HFF-Myc (cell line): ENCODE data around the gene WDR70.

Source experiments
- DNase-seq: peaks from one replicate; pipeline ENCODE4 v3.0.0-alpha.2; 2011; ENCODE audit warnings: low read depth; ENCODE audit errors: extremely low read depth
- H3K4me3 ChIP-seq: replicated peaks from 2 replicates; pipeline ENCODE4 v1.5.1; 2011; ENCODE audit warnings: low read depth, mild to moderate bottlenecking, control low read depth, low read length
- TF ChIP-seq, protein P1 (sequence below): IDR thresholded peaks from 2 replicates; pipeline ENCODE4 v1.5.1; 2012; ENCODE audit warnings: mild to moderate bottlenecking, low read depth, low read length, control low read depth; ENCODE audit errors: missing control alignments

WDR70 gene

DNA sequence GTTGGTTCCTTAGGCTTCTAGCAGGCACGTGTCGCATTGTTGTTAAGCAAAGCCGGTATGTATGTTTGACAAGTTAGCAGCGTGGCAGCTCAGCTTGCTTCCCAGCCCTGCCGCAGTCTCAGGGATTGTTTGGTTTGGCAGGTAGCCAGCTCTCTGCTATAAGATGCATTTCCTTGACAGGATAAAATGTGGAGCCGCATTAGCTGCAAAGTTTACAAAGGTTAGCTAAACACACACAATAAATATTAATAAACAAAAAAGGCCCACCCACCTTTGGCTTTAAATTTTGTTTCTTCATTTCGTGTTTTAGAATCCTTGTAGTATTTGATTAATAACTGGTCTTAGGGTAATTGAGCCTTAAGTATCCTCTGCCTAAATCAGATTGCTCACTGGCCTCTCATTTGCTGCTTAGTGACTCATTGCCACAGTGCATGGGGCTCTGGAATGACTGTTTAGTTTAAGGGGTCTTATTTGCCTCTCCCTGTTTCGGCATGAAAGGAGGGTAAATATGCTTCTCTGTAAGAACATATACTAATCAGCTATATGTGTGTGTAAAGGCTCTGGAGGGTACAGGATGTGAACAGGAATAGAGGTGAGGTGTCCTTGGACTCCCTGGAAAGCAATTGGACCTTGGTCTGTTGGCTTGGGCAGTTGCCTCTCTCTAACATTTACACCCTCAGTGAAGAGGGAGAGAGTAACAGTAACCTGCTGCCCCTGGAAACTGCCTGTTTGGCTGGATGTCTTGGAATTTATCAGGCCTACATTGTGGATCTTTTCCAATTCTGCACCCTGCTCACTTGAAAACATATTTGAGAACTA, 338.7 kb downstream of the WDR70 start:
- TF ChIP-seq, protein P1, sequence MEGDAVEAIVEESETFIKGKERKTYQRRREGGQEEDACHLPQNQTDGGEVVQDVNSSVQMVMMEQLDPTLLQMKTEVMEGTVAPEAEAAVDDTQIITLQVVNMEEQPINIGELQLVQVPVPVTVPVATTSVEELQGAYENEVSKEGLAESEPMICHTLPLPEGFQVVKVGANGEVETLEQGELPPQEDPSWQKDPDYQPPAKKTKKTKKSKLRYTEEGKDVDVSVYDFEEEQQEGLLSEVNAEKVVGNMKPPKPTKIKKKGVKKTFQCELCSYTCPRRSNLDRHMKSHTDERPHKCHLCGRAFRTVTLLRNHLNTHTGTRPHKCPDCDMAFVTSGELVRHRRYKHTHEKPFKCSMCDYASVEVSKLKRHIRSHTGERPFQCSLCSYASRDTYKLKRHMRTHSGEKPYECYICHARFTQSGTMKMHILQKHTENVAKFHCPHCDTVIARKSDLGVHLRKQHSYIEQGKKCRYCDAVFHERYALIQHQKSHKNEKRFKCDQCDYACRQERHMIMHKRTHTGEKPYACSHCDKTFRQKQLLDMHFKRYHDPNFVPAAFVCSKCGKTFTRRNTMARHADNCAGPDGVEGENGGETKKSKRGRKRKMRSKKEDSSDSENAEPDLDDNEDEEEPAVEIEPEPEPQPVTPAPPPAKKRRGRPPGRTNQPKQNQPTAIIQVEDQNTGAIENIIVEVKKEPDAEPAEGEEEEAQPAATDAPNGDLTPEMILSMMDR = no peak
- peak; percentile 86 for DNase-seq
- H3K4me3 ChIP-seq = no peak overlapping the region

- TF ChIP-seq, protein P1 = no peak
- no peak overlapping the region for H3K4me3 ChIP-seq
- DNase-seq = no peak
Measured at GRCh38 chr5:37720550-37720952, 341.4 kb downstream of the WDR70 start.

- DNase-seq = no peak
- no peak overlapping the region for H3K4me3 ChIP-seq
- TF ChIP-seq, protein P1 = no peak
Measured at GRCh38 chr5:37721447-37721871, 342.3 kb downstream of the WDR70 start.

DNA sequence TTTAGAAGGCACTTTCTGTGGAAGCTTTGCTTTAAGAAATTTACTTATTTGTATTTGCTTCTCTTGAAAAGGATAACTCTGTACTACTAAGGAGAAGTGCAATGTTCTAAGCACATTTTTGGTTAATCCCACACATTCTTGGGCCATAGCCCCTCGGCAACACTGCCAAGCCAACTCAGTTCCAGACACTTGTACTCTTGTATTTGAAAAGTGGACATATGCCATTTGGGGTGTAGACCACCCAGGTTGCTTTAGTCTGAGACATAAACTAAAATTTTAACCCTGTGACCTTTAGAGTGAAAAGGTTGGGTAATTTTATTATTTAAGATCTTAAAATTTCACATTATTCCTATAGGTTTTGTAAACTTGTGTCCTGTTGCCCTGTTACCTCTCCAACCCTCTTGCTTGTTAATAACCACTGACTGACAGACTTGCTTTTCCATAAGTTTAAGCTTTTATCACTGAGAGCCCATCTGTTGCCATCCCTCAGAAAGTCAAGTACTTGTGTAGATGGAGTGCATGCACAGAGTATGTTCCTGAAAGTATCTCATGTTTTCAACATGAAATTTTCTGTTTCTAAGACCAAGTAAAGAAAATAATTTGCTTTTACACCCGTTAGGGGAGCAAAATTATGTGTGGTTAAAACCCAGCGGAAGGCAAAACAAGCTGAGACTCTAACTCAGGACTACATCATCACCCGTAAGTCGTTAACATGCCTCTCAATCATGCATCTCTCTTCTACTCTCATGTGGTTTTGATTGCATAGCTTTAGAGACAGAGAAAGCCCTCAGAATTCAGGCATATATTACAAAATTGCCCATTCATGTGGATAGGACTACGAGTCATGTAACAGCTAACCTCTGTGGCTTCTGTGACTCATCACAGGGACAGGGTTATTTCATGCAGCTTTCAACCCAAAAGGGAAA, 343.4 kb downstream of the WDR70 start:
- H3K4me3 ChIP-seq = no peak overlapping the region
- TF ChIP-seq, protein P1 = no peak
- DNase-seq = peak; percentile 80

GRCh38 chr5:37723162-37723961, 344.2 kb downstream of the WDR70 start:
- H3K4me3 ChIP-seq = no peak overlapping the region
- DNase-seq = no peak
- TF ChIP-seq, protein P1 = peak; percentile 56
